GM12873 (cell line): Measurements from ENCODE around the gene WDR74.

Experiments used
- TF ChIP-seq, protein P1 (sequence below): IDR thresholded peaks from 2 replicates; pipeline ENCODE4 v1.5.1; 2012; ENCODE audit warnings: low read depth, mild to moderate bottlenecking, moderate library complexity, low read length, control low read depth; ENCODE audit not compliant: insufficient read depth; ENCODE audit errors: missing control alignments

WDR74 gene

DNA sequence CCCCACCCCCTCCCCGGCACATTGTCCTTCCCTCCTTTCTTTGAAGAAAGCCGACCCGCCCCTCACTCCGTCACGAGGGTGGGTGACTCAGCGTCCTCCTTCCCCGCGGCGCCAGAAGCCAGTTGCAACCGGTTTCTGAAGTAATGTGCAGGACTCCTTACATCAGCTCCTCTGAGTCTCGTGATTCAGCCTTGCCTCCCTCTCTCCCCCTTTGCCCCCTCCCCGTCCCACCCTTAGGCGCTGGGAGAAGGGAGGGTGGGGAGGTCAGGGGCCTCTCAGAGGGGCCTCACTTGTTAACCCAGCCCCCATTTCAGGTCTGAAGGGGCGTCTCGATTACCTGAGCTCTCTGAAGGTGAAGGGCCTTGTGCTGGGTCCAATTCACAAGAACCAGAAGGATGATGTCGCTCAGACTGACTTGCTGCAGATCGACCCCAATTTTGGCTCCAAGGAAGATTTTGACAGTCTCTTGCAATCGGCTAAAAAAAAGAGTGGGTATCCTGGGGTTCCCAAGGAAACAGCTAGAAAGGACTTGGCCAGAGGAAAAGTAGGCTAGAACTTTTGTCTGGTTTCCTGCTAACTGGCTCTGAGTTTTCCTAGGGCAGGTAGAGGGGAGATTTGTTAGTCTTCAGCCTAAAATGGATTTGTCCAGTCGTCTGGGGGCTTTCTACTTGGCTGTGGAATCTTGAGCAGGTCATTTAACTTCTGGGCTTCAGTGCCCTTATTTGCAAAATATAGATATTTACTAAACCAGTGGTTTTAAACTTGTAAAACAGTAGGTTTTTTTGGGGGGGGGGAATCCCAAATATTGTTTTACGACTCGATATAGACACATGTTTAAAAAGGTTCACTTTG lies 42.4 kb upstream of the WDR74 start:
- TF ChIP-seq, protein P1, sequence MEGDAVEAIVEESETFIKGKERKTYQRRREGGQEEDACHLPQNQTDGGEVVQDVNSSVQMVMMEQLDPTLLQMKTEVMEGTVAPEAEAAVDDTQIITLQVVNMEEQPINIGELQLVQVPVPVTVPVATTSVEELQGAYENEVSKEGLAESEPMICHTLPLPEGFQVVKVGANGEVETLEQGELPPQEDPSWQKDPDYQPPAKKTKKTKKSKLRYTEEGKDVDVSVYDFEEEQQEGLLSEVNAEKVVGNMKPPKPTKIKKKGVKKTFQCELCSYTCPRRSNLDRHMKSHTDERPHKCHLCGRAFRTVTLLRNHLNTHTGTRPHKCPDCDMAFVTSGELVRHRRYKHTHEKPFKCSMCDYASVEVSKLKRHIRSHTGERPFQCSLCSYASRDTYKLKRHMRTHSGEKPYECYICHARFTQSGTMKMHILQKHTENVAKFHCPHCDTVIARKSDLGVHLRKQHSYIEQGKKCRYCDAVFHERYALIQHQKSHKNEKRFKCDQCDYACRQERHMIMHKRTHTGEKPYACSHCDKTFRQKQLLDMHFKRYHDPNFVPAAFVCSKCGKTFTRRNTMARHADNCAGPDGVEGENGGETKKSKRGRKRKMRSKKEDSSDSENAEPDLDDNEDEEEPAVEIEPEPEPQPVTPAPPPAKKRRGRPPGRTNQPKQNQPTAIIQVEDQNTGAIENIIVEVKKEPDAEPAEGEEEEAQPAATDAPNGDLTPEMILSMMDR: no peak

GRCh38 chr11:62880803-62881578 lies 41.6 kb upstream of the WDR74 start, which contains the start of gene SLC3A2:
Gene SLC3A2, plus strand, starts transcription at chr11:62880896. Its CDS starts 128 bp downstream, at chr11:62881024.
- TF ChIP-seq, protein P1: peak; percentile 81

DNA sequence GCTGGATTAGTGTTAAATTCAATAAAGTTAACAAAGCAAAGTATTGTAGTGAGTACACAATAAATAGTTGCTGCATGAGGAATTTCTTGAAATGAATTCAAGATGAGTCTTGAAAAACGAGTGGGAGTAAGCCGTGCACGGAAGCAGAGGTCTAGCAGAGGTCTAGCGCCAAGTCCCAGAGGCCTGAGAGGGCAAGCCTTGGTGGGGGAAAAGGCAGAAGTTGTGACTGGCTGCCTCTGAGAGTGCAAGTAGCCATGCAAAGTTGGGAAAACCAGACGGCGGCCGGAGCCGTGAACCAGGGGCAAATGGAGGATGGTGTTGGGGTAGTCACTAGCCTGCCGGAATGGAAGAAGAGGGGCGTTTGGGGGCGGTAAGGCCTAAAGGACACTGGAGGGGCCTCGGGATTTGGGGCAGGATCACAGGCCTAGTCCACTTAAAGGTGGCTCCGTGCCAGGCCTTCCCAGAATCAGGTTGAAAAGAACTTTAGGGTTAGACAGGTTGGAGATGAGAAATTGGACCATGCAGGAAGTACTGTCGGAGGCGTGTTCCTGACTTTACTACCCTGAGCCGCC lies 40.9 kb upstream of the WDR74 start:
- TF ChIP-seq, protein P1: no peak

DNA sequence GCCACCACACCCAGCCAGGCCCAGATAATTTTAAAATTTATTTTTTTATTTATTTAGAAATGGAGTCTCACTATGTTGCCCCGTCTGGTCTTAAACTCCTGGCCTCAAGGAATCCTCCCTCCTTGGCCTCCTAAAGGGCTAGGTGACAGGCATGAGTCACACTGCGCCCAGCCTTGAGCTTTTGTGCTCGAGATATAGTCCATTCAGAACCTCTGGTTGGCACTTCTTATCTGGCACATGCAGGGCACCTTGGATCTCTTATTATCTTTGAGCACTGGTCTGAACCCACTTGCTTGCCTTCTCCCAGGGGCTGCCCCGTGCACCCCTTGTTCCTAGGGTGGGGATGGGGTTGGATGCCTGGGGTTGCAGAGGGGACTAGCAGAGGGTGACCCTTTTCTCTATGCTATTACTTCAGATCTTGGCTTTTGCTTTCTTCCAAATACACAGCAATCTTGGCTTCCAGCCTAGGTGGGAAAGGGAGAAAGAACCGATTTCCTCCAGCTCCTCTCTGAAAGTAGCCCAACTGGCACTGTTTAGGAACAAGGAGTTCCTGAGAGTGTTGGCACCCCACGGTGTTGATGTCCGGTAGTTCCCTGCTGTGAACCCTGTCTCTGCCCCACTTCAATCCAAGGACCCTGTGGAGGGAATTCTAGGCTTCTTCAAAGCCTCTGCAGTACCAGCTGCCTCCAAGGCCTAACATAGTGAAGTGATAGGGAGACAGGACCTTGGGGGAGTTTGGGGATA lies 40.0 kb upstream of the WDR74 start:
- TF ChIP-seq, protein P1: no peak

- TF ChIP-seq, protein P1: no peak
These were observed 37.3 kb upstream of the WDR74 start for GRCh38 chr11:62876712-62877111.

- TF ChIP-seq, protein P1: no peak
These were observed 36.5 kb upstream of the WDR74 start for GRCh38 chr11:62875698-62876478.
